ENCODE results near the gene KLK12.

Gene KLK12

DNA sequence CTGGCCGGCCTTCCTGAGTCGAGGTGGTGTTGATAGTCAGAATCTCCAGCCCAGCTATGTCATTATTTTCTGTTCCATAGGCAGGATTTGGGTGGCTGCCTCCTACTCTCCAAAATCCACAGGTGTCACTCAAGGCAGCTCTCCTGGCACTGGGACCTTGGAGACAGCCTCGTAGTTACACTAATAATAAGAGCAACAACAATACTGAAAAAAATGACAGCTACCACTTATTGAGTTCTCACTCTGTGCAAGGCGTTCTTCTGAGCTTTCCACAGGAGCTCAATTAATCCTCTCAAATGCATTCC, 12.2 kb upstream of the KLK12 start:
- DNase-seq (ENCODE audit: low read depth, low spot score) = no peak

DNA sequence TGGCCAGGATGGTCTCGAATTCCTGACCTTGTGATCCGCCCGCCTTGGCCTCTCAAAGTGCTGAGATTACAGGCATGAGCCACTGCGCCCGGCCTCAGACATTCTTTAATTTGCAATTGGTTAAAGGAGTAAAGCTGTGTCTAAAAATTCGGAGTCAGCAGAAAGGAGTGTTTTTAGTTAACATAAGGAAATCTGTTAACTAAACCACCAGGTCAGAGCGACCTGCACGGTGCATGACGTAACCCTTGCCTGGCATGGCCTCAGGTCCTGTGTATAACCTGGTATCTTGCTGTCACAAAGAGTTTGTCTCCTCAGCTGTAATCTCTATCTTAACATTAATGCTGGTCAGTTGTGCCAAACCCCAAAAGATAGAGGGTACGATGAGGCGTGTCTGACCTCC, 9.5 kb upstream of the KLK12 start:
- no peak for DNase-seq (ENCODE audit: low read depth, low spot score)

DNA sequence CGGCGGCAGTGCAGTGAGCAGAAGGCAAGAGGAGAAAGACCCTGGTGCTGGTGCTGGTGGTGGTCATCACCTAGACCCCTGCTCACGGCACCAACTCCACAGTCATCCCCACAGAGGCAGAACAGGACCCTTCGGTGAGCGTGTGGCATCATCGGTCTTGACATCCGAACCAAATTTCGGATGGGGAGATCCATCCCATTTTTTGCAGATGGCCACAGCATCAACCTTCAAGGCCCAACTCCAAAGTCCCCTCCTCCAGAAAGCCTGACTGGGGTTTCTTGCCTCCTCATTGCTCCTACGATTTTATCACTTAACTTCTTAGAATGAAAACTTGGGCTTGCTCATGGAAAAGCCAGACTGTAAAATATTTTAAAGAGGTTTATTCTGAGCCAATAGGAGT, 8.7 kb upstream of the KLK12 start:
- DNase-seq (ENCODE audit: low read depth, low spot score) = no peak

DNA sequence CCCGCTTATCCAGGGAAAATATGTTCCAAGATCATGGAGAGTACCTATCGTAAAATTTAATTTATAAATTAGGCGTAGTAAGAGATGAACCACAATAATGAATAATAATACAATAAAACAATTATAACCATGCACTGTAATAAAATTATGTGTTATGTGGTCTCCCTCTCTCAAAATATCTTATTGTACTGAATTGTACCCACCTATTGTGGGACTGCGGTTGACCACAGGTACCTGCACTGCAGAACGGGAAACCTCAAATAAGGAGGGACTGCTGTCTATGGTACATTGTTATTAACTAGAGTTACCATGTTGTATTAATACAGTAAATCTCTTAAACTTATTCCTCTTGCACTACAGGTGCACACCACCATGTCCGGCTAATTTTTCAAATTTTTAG, 5.3 kb upstream of the KLK12 start:
- no peak for DNase-seq (ENCODE audit: low read depth, low spot score)

DNA sequence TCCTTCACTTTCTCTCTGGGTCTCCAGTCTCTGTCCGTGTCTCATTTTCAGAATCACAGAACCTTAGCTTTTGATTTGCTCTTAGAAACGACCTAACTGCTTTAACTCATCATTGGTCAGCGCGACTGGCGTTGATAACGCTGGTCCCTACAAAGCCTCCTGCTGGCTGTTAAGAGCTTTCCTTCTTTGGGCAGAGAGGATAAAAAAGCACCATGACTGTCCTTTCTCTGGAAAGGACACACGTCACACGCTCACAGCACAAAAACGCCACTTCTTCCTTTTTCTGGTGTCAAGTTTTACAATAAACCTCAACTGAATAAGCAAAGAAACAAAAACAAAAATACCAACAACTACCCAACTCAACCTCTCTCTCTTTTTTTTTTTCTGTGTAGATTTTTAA, 1.7 kb upstream of the KLK12 start:
- DNase-seq (ENCODE audit: low read depth, low spot score) = no peak

DNA sequence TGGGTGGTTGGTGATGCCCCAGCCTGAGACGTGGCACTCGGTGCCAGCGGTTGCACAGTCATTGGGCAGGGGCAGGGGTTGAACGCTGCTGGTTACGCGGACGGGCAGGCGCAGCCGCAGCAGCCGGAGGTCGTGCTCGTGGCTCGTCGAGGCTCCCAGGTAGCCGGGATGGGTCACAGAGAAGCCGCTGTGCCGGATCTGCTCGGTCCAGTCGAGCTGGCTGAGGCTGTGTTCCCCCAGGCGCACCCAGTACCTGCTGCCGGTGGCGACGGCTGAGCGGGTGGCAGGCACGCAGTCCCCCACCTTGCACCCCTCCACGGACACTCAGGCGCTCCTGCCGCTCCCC, 2.9 kb downstream of the KLK12 start:
- no peak for DNase-seq (ENCODE audit: low read depth, low spot score)

DNA sequence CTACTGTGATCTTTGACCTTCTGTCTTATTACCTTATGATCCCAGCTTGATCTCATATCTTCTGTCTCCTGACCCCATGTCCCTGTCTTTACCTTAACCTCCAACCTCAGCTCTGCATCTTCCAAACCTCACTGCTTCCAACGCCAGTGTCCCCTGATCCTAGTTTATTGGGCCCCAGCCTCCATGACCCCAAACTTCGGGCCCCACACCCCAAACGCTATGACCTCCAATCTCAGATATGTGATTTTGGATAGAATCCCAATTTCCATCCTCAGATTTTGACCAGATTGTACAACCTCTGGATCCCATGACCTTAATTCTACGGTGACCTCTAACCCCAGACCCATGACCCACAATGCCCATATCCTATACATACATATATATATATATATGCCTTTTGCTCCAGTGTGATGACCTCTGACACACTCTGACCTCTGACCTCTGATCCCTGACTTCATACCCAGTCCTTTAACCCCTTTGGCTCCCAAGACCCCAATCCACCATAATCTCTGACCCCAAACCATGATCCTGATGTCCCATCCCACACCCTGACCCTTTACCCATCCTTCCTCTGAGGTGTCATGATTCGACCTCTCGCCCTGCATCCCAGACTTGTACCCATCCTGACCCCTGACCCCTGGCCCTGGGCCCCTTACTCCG, 3.5 kb downstream of the KLK12 start:
- DNase-seq (ENCODE audit: low read depth, low spot score) = no peak

DNA sequence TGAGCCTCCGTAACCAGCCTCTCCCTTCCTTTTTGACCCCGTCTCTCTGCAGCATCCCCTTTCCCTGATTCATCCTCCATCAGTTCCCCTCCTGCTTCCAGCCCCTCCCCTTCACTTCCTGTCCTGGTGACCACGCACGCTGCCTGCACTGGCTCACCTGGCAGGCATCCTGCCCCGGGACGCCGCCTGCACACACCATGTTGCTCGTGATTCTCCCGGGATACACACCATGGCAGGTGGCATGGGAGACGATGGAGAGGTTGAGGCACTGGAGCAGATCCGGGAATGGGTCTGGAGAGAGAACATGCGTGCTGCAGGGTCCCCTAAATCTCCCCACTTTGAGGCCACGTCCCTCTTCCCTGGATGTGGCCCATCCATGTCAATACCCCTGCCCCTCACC, 4.2 kb downstream of the KLK12 start:
- DNase-seq (ENCODE audit: low read depth, low spot score) = no peak

DNA sequence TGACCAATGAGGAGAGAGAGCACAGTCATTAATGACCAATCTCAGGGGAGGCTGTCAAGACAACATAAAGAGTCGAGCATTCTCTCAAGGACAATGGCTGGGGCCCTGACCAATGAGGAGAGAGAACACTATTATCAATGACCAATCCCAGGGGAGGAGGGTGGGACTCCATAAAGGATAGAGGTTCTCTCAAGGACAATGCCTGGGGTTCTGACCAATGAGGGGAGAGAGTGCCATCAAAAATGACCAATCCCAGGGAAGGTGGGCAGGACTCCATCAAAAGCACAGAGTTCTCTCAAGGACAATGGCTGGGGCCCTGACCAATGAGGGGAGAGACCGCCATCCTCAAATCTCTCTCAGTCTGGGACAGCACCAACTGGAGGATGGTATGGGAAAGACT, 5.1 kb downstream of the KLK12 start:
- DNase-seq (ENCODE audit: low read depth, low spot score) = no peak

DNA sequence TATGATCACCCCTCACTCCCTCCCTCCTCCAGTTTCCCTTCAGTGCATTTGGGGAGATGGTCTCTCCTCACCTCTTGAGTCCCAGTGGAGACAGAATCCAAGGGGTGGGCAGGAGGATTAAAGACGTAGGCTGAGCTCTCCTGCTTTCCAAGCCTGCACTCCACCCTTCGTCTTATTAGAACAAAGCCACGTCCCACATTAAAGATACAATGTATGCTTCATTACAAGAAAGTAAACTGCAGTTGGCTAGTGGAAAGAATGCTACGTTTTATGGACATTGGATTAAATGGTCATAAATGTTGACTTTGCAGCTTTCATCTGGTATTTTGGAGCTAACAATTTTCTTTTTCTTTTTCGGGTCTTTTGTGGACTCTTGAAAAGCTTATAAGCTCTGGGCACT, 6.9 kb downstream of the KLK12 start:
- no peak for DNase-seq (ENCODE audit: low read depth, low spot score)

DNA sequence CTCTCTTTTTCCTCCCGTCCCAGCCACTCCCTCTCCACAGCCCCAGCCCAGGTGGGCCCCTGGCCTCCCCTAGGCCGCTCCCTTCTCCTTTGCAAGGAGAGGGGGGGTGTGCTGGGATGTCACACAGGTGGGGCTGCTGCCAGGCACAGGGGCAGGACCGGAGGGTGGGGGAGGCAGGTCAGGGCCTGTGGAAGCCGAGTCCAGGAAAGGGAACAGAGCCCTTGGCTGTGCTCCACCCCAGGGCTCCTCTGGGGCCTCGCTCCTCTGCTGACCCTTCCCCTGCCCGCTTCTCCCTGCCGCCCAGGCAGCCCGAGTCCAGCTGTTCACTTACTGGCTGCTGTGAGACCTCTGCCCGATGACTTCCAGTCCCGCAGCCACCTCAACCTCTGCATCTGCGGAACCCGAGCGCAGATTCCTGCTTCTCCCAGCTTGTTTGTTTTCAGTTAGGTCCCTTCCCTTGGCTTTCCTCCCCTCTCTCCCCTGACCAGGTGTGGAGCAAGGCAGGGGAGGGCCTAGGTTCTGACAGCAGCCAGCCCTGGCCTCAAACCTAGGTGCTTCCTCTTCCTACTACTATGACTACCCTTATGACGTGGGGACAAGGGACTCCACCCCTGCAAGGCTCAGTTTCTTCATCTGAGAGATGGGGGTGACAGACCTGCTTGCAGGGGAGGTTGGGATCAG, 7.5 kb downstream of the KLK12 start:
- DNase-seq (ENCODE audit: low read depth, low spot score) = no peak

DNA sequence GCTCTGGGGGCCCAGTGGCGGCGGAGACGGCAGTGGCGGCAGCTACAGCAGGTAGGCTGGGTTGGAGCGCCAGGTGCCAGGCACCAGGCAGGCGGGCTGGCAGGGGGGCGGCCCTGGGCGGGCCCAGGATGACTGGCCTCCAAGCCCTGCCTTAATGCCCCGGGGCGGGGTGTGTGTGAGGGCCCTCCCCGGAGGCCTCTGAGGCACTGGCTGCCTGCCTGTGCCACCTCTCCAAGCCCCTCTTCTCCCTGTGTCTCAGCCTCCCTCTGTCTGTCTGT, 8.3 kb downstream of the KLK12 start, which contains the start of gene KLK11:
KLK11 (minus strand) TSS at position 63 of the 278 bp plus-strand sequence. CDS start 985 bp downstream, outside the sequence.
- DNase-seq (ENCODE audit: low read depth, low spot score) = no peak

DNA sequence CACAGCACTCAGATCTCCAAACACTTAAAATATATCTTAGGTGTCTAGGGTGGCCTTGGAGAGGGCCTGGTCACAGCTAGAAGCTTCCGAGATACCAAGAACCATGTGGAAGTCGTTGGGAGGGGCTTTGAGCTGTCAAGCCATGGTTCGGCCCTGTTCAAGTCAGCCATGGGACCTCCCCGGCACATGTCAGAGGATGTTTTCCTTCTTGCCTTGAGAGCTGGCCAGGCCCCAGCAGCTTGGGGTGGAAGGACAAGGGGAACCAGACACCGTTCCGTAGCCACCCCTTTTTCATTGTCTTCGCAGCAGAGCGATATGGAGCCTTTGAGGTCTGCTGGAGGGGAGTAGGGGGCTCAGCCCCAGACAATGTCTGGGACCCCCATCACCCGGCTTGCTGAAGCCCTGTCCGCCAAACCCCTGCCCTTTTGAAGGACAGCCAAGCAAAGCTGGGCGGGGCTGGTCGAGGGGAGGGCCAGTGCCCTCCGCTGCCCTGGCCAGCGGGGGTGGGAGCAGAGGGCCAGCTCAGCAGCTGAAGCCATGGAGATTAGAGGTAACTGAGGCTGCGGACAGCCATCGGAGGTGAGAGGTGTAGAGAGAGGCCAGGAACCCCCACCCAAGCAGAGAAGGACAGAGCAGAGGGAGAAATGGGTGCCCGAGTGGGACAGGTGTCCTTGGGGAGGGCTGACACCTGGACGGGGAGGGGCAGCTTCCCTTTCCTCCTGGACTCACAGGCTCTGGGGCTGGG, 8.8 kb downstream of the KLK12 start:
- no peak for DNase-seq (ENCODE audit: low read depth, low spot score)

DNA sequence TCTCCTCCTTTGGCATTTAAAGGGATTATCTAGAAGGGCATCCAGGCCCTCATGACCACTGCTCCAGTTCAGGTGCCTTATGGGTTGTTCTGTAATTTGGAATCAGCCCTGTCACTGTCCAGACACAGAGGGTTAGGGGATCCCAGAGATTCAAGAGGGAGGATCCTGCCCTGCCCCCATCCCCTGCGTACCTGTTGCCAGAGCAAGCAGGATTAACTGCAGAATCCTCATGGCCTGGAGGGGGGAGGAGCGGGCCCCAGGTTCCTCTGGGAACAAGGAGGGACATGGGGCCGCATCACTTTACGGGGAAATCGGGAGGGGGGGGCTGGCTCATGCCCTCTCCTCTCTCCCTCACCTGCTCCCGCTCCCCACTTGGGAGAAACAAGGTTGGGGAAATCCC, 9.4 kb downstream of the KLK12 start:
- no peak for DNase-seq (ENCODE audit: low read depth, low spot score)

DNA sequence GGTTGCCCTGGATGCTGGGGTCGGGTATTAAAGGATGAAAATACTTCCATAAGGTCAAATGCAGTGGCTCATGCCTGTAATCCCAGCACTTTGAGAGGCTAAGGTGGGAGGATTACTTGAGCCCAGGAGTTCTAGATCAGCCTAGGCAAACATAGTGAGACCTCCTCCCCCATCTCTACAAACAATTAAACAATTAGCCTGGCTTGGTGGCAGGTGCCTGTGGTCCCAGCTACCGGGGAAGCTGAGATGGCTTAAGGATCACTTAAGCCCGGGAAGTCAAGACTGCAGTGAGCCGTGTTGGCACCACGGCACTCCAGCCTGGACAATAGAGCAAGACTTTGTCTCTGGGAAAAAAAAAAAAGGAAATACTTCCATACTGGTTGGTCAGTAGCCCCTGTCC, 9.9 kb downstream of the KLK12 start:
- no peak for DNase-seq (ENCODE audit: low read depth, low spot score)

DNA sequence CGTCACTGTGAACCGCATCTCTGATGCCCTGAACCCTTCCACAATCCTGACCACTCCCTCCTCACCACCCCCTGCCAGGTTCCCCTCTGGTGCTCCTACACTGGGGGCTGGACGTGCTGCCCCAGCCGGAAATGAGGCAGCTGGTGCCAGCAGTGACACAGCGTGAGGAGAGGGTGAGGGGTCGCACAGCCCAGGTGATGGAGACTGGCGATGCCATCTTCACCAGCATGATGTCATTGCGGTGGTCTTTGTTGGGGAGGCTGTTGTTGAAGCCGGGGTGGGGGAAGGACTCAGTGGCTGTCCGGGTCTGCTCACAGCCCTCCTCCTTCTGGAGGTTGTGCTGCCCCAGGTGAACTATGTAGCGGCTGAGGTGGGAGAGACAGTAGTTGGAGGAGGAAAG, 10.9 kb downstream of the KLK12 start:
- no peak for DNase-seq (ENCODE audit: low read depth, low spot score)

DNA sequence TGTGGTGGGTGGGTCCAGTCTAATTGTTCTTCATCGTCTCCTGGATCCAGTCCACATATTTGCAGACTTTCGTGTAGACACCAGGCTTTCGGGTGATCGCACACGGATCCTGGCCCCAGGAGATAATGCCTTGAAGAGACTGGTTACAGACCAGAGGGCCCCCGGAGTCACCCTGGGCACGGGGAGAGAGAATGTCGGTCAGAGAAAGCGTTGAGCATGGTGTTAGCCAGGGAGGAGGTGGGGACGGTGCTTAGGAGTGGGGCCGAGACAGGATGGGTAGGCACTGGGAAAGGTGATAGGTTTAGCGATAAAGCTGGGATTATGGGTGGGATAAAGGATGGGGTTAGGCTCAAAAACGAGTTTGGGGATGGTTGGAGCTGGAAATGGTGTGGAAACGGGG, 12.3 kb downstream of the KLK12 start:
- no peak for DNase-seq (ENCODE audit: low read depth, low spot score)

DNA sequence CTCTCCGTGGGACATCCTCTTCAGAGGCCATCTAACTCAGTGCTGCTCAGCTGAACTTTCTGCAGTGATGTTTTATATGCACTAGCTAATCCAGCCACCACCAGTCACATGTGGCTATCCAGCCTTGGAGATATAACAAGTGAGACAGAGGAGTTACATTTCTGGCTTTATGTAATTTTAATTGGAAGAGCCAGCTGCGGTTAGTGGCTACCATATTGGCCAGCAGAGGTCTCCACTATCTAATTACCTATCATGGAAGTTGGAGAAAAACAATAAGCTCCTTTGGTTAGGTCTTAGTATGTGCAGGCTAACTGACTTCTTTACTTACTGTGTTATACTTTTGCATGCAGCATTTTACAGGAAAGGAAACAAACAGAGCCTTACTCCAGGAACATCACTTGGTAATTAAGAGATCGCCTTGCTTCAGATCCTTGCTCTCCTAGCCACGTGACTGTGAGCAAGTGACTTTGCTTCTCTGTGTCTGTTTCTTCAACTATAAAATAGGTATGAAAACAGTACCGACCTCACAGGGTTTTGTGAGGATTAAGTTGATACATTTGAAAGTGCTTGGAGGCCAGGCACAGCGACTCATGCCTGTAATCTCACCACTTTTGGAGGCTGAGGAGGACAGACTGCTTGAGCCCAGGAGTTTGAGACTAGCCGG, 13.7 kb downstream of the KLK12 start:
- no peak for DNase-seq (ENCODE audit: low read depth, low spot score)

DNA sequence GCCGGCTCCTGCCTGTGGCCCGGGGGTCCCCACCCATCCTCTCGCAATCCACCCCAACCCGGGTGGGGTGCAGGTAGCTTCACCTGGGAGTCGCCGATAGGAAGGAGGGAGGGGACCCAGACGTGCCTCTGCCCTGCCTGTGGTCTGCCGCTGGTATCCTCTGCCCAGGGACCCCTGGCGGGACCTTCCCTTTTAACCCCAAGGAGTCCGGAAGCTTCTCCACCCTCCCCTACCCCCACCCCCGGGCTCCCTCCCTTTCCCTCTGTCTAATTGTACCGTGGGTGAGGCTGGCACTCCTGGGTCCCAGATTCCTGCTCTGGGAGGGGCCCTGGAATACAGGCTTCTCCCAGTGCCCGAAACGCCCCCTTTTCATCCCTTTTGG, 15.3 kb downstream of the KLK12 start, which contains the start of gene KLK10:
KLK10 (minus strand) TSS at position 166 of the 382 bp plus-strand sequence. CDS start 579 bp downstream, outside the sequence.
- DNase-seq (ENCODE audit: low read depth, low spot score) = no peak

DNA sequence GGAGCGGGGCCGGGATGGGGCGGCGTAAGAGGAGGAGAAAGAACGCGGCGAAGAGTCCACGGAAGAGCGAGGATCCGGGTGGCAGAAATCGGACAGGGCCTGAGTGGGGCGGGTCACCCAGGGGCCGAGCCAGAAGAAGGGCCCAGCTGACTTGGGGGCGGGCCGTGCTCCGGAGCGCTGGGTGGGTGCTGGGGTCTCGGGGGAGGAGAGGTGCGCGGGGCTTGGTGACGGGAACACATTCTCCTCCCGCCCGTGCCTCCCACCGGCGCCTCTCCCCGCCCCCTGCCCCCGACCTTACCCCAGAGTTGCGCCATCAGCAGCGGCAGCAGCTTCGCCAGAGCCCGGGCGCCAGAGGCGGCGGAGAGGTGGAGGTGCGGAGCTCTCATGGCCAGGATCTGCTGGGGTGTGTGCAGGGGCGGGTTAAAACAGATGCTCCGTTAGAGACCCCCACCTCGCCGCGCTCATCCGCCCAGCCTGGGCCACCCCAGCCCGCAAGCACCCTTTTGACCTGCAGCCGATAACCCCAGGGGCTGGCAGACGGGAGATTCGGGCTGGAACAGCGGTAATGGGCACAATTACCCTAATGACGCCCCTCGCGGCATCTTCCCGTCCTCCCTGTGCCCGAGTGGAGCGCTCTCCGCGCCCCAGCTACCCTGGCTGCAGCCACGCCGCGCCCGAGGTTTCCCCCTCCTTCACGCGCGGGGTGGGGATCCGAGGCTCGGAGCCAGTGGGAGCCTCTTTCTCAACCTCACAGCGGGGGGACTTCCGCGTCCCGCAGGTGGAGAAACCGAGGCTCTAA, 15.9 kb downstream of the KLK12 start:
- DNase-seq (ENCODE audit: low read depth, low spot score) = no peak

DNA sequence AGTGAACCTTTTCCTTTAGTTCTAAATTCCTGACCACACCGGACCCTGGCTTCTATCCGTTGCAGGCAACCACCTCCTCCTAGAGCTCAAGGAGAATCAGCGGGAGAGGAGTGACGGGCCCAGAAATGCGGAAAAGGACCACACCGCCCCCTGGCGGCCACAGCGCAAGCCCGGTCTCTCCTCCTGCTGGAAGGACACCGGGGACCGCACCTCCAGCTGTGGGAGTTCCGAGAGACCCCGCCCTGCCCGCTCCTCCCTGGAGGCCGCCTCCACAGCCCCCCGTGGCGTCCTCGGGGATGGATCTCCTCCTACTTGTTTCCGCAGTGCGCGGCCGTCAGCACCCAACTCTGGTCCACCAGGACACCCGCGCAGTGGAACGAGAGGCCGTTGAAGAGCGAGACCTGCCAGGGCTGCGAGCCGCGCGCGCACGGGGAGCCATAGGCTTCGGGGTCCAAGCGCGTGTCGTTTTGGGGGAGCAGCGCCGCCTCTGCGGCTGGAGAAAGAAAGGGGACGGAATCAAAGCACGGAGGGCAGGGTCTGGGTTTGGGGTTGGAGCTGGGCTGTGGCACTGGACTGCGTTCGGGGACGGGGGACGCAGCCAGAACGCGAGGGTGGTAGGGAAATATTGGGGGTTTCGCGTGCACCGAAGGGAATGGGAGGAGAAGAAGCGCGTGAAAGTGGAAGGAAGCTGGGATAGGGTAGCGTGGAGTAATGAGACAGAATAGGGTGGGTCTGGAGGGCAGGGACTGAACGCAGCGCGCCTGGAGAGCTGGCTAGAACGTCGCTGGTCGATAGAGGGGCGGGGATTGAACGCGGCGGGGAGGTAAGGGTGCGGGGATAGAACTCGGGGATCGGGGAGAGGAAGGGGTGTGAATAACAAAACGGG, 17.8 kb downstream of the KLK12 start:
- DNase-seq (ENCODE audit: low read depth, low spot score) = no peak

Data from activated naive CD8-positive, alpha-beta T cell treated with anti-CD3 and anti-CD28 coated beads, Interleukin-2, amount 50 U/mL, for 16 hours (primary cell).